ENCODE results near the gene LDB3. TPM values are rescaled to one million over a fixed set of nuclear protein-coding genes. Genes with fewer than 3 reads are reported as not detected.
A peak's percentile ranks its signal among the peaks of the same experiment; 100 is the strongest.

LDB3 gene
- total and polyA plus RNA-seq, 2 of the 8 experiments (the other 6 are each of a cell fraction or from before 2014, with no cell fraction given): 0.20 to 0.43 TPM

DNA sequence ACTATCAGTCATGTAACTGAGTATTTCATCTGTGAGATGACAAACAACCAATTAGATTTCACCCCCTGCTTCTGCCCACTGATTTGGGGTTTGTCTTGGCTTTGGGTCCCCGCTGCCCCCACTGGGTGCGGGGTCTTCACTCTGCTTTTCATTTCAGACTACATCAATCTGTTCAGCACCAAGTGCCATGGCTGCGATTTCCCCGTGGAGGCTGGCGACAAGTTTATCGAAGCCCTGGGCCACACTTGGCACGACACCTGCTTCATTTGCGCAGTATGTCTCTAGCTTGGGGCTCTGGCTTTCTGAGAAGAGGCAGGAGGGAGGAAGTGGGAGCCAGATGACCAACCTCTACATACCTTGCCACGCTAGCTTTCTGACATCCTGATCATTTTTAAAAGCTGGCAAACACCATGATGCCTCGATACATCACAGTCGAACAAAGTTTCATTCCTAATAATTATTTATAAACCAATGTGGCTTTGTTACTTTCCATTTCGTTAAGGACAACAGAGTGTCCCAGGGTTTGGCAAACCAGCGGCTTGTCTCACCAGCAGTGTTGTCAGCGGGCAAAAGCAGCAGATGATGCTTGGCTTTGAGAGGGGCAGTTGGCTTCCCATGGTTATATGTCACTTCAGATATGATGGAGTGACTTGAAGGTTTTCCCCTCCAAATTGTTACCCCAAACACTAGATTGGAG is 57.8 kb downstream of the LDB3 start:
- H3K4ac ChIP-seq (replicated peaks; ENCODE audit: insufficient read length, low read depth, low read length): no peak overlapping the region
- H2AFZ ChIP-seq (ENCODE audit: low read length): no peak overlapping the region
- no peak overlapping the region for H3K4me3 ChIP-seq (ENCODE audit: extremely low read depth in 1 of 4, insufficient read depth in 2 of 4, low read depth in 3 of 4, low read length in 4 of 4)
- H3K23ac ChIP-seq (ENCODE audit: insufficient read length): no peak overlapping the region
- no peak overlapping the region for H2BK20ac ChIP-seq (ENCODE audit: low read length)
- no peak overlapping the region for H3K18ac ChIP-seq (ENCODE audit: extremely low read depth, low read length)
- no peaks in the 10 kb centered on the region for H3K4me1 ChIP-seq (replicated peaks in 1 of 4; ENCODE audit: control insufficient read depth in 3 of 4, insufficient read depth in 4 of 4, low read length in 3 of 4)
- no peak overlapping the region for H4K5ac ChIP-seq (ENCODE audit: insufficient read length, low read depth, low read length)
- H3K79me2 ChIP-seq (ENCODE audit: control insufficient read depth in 1 of 2, insufficient read depth in 2 of 2, low read length in 2 of 2): no peaks in the 10 kb centered on the region
- H3K36me3 ChIP-seq (ENCODE audit: control insufficient read depth in 2 of 4, insufficient read depth in 4 of 4, low read length in 3 of 4): no peaks in the 10 kb centered on the region
- no peak for DNase-seq (ENCODE audit: low read depth in 1 of 2, low spot score in 2 of 2)
- ChIA-PET CTCF (ENCODE audit: partially characterized antibody) (interaction anchor here (0.6 to 1.2 kb wide), 2 partner anchors 14 to 240 kb away, joined by 3 read pairs; no protein-coding TSS in a partner anchor), POLR2A (ENCODE audit: partially characterized antibody) (interaction anchor here (1.5 kb wide), 1 partner anchor 12 kb away, joined by 3 read pairs; no protein-coding TSS in a partner anchor)
- no peak overlapping the region for H2BK12ac ChIP-seq (ENCODE audit: low read depth, low read length)
- H4K91ac ChIP-seq (replicated peaks; ENCODE audit: insufficient read length, low read length): no peak overlapping the region
- WGBS, 2 experiments (ENCODE audit: extremely low coverage in 1 of 2, insufficient coverage in 1 of 2, insufficient read length in 1 of 2, insufficient replicate concordance in 2 of 2, low coverage in 1 of 2, low lambda C conversion rate in 2 of 2, missing lambda C conversion rate in 1 of 2): 92% methylated on average over 14 of the region's 14 CpGs; no CpG with 5 or more reads in 1 of the 2 experiments
- H4K20me1 ChIP-seq (replicated peaks in 1 of 2; ENCODE audit: control insufficient read depth in 1 of 2, insufficient read depth in 2 of 2, low read length in 2 of 2): no peaks in the 10 kb centered on the region
- TF ChIP-seq BCL11A (IDR thresholded peaks at IDR 0.05; ENCODE audit: low read depth in 2 of 2, low read length in 2 of 2) (no peak), RXRA (IDR thresholded peaks at IDR 0.05; ENCODE audit: insufficient read depth, low read depth, low read length) (no peak), SIX5 (IDR thresholded peaks at IDR 0.05; ENCODE audit: low read depth, low read length) (no peak), RBBP5 (IDR thresholded peaks at IDR 0.05; ENCODE audit: borderline replicate concordance, low read depth, low read length) (no peak), SP4 (IDR thresholded peaks at IDR 0.05; ENCODE audit: low read length) (no peak), CBX8 (IDR thresholded peaks at IDR 0.05; ENCODE audit: borderline replicate concordance, low read depth, low read length) (no peak), CHD2 (IDR thresholded peaks at IDR 0.05; ENCODE audit: low read length) (no peak)
- H3K9ac ChIP-seq (replicated peaks in 1 of 4; ENCODE audit: extremely low read depth in 1 of 4, low read depth in 3 of 4, low read length in 3 of 4): 0 out of 7 replicates have a peak overlapping the region, but pooled peaks of 1 of the 4 experiments have one; percentile 2
- no peak overlapping the region for H4K8ac ChIP-seq (ENCODE audit: extremely low read depth, insufficient read depth, low read length)
- no peak overlapping the region for H3K27ac ChIP-seq (ENCODE audit: low read depth, low read length)
- H2BK5ac ChIP-seq (ENCODE audit: low read depth, low read length): no peak overlapping the region
- no peaks in the 10 kb centered on the region for H3K79me1 ChIP-seq (ENCODE audit: low read depth, low read length)
- H2BK15ac ChIP-seq (ENCODE audit: low read length): no peak overlapping the region
- H3K27me3 ChIP-seq (replicated peaks in 1 of 4; ENCODE audit: control insufficient read depth in 3 of 4, extremely low read depth in 1 of 4, insufficient read depth in 3 of 4, low read length in 3 of 4): no peaks in the 10 kb centered on the region
- no peak overlapping the region for H3K14ac ChIP-seq (ENCODE audit: insufficient read length)
- no peak overlapping the region for H3K56ac ChIP-seq (replicated peaks; ENCODE audit: insufficient read length, low read depth, low read length)
- H2BK120ac ChIP-seq (replicated peaks; ENCODE audit: low read depth, low read length): no peak overlapping the region
- no peak overlapping the region for H2AK5ac ChIP-seq (ENCODE audit: low read depth, low read length)
- H3K9me3 ChIP-seq (ENCODE audit: insufficient read depth in 2 of 2, low read depth in 1 of 2, low read length in 1 of 2): no peaks in the 10 kb centered on the region
- no peak overlapping the region for H3K4me2 ChIP-seq (ENCODE audit: insufficient read depth in 1 of 2, low read depth in 2 of 2, low read length in 2 of 2)
- no peak for FAIRE-seq
- H3K23me2 ChIP-seq (ENCODE audit: low read depth, low read length): no peaks in the 10 kb centered on the region

Measured in H1 (cell line).